ENCODE data around the gene CLCN7. TPM values are rescaled to one million over a fixed set of nuclear protein-coding genes. Genes with fewer than 3 reads are reported as not detected.
A peak's percentile ranks its signal among the peaks of the same experiment; 100 is the strongest.

CLCN7 gene
- total RNA-seq, 4 donors from 2014 or later = 33.0 to 67.7 (median 39.2) TPM

DNA sequence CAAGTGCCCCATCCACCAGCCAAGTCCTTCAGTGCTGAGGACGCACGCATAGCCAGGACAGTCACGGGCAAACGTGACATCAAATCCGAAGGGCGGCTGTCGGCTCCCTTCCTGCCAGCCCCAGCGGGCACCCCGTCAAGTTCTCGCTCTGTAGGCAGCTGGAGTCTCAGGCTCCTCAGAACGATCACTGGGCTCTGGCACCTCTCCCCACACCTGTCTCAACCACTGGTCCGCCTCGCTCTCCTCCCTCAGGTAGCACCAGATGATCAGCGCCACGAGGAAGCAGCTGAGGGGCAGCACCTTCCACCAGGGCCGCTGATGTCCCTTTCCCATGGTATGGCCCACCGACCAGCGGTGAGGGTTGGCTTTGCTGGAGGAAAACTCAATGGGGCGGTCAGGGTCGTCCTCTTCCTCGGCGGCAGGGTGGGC, 54.7 kb downstream of the CLCN7 start:
- Histone ChIP-seq H3K9me3 (no peaks in the 10 kb centered on the region), H3K27me3 (no peaks in the 10 kb centered on the region), H3K4me3 (peak overlapping the region; percentile 60 to 91), H3K36me3 (peaks cover 0 to 5% of the 10 kb centered on the region in 2 donors), H3K27ac (peak overlapping the region; percentile 57 to 96 (median 94)), H3K4me1 (peaks cover 0 to 44% (median 9%) of the 10 kb centered on the region in 3 donors)
- TF ChIP-seq, protein P1, sequence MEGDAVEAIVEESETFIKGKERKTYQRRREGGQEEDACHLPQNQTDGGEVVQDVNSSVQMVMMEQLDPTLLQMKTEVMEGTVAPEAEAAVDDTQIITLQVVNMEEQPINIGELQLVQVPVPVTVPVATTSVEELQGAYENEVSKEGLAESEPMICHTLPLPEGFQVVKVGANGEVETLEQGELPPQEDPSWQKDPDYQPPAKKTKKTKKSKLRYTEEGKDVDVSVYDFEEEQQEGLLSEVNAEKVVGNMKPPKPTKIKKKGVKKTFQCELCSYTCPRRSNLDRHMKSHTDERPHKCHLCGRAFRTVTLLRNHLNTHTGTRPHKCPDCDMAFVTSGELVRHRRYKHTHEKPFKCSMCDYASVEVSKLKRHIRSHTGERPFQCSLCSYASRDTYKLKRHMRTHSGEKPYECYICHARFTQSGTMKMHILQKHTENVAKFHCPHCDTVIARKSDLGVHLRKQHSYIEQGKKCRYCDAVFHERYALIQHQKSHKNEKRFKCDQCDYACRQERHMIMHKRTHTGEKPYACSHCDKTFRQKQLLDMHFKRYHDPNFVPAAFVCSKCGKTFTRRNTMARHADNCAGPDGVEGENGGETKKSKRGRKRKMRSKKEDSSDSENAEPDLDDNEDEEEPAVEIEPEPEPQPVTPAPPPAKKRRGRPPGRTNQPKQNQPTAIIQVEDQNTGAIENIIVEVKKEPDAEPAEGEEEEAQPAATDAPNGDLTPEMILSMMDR (IDR thresholded peaks at IDR 0.05) = no peak
- TF ChIP-seq EP300 (IDR thresholded peaks at IDR 0.05) (no peak), POLR2AphosphoS5 (IDR thresholded peaks at IDR 0.05) (no peak), POLR2A (IDR thresholded peaks at IDR 0.05) (no peak)
- ATAC-seq = no peak
- WGBS, 2 donors (ENCODE audit: low coverage in 1 of 2) = no CpG with 5 or more reads among the region's 22 CpGs

DNA sequence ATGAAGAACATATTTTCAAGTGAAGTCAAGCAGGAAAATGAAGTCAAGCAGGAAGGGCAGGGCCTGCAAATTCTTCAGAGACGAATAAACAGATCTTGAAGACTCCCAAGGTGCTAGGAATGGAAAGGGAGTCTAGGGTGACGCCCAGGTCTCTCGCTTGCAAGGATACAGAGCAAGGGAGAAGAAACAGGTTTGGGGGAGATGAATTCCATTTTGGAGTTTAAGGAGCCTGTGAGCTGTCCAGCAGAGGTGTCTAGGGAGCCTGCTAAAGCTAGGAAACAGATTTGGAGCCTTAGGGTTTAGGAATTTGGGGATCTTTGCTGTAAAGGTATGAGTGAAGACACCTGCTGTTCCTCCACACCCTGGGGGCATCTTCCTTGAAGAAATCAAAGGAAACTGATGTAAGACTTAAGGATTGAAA, 58.3 kb downstream of the CLCN7 start:
- Histone ChIP-seq H3K4me3 (no peak overlapping the region), H3K9me3 (no peaks in the 10 kb centered on the region), H3K36me3 (peaks cover 0 to 19% of the 10 kb centered on the region in 2 donors), H3K4me1 (peaks cover 0 to 65% (median 8%) of the 10 kb centered on the region in 3 donors), H3K27me3 (no peaks in the 10 kb centered on the region), H3K27ac (no peak overlapping the region)
- TF ChIP-seq POLR2A (IDR thresholded peaks at IDR 0.05) = no peak
- TF ChIP-seq POLR2AphosphoS5 (IDR thresholded peaks at IDR 0.05) = no peak
- TF ChIP-seq, protein P1 (IDR thresholded peaks at IDR 0.05) = no peak
- TF ChIP-seq EP300 (IDR thresholded peaks at IDR 0.05) = no peak
- 45 to 67% methylated on average over 3 of the region's 3 CpGs for WGBS, 2 donors (ENCODE audit: low coverage in 1 of 2)
- no peak for ATAC-seq

DNA sequence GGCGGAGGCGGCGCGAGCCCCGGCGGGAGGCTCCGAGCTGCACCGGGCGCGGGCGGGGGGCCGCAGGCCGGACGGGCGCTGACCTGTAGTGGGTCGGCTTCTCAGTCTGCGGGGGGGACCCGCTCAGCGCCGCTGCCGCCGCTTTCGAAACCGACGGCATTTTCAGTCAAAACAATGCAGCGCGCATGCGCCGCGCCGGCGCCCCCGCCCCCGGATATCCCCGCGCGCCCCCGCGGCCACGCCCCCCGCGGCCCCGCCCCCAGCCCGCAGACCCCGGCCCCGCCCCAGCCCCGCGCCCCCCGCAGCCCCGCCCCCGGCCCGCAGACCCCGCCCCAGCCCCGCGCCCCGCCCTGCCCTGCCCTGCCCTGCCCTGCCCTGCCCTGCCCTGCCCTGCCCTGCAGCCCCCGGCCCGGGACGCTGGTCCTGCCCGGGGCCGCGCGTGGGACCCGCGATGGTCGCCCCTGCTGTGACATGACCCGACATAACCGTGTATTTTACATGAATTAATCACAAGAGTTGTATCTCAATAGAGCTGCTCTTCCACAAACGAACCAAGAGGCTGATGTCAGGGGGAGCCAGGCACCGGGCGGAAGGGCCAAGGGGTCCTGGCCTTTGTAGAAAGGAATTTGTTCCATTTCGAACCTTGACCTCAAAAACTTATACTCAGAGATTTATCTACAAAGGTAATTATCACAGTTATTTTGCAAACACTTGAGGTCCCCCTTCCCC, 60.1 kb downstream of the CLCN7 start, which contains the start of gene UNKL:
Gene UNKL (minus strand): TSS at position 173 of the 729 bp plus-strand sequence. CDS start 13 bp downstream, at position 160.
- peaks cover 0 to 66% (median 4%) of the 10 kb centered on the region in 3 donors for H3K4me1 ChIP-seq
- ATAC-seq = peak; percentile 80
- no peaks in the 10 kb centered on the region for H3K9me3 ChIP-seq
- H3K36me3 ChIP-seq = peaks cover 0 to 36% of the 10 kb centered on the region in 2 donors
- H3K27me3 ChIP-seq = no peaks in the 10 kb centered on the region
- no peak for TF ChIP-seq EP300 (IDR thresholded peaks at IDR 0.05)
- TF ChIP-seq POLR2A (IDR thresholded peaks at IDR 0.05) = no peak
- TF ChIP-seq, protein P1 (IDR thresholded peaks at IDR 0.05) = no peak
- TF ChIP-seq POLR2AphosphoS5 (IDR thresholded peaks at IDR 0.05) = no peak
- 11 to 60% methylated on average over 1 to 4 of the region's 72 CpGs for WGBS, 2 donors (ENCODE audit: low coverage in 1 of 2)
- peak within 1 kb of the TSS; percentile 89 to 91 (median 90) for H3K27ac ChIP-seq
- peak within 1 kb of the TSS; percentile 96 to 99 for H3K4me3 ChIP-seq

DNA sequence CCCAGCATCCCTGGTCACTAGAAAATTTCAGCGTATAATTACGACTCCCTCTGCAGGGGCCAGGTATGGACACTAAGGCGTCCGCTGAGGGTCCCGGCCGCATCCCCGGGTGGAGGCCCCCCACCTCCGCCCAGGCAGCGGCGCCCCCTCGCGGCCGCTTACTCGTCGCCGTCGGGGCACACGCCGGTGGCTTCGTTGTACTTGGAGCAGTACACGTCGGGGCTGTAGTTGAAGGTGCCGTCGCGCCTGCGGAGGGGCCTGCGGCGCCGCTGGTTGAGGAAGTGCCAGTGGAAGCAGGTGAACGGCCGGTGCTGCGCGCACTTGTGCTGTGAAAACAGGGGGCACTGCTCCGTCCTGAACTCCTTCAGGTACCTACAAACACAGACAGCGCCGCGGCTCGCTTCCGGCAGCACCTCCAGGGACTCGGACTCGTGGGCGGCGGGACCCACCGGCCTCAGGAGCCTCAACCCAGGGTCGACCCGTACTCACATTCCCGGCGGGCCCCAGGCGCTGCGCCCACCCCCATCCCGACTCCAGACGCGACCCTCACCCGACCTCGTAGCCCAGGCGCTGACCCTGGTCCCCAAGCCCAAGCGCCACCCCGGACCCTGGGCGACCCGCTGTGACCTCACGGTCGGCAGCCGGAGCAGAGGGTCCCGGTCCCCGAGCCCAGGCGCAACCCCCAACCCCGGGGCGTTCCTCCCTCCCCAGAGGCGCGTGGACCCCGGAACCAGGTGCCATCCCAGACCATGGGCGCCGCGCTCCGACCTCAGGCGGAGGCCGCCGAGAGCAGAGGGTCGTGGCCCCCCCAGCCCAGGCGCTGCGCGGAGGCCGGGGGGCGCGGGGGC, 60.9 kb downstream of the CLCN7 start:
- ATAC-seq = peak; percentile 47
- WGBS, 2 donors (ENCODE audit: low coverage in 1 of 2) = 33% methylated on average over 4 of the region's 85 CpGs; no CpG with 5 or more reads in 1 of the 2 donors
- Histone ChIP-seq H3K9me3 (no peaks in the 10 kb centered on the region), H3K27me3 (no peaks in the 10 kb centered on the region), H3K4me3 (peak overlapping the region; percentile 96 to 99), H3K36me3 (peaks cover 0 to 43% of the 10 kb centered on the region in 2 donors), H3K4me1 (peaks cover 0 to 66% (median 3%) of the 10 kb centered on the region in 3 donors), H3K27ac (peak overlapping the region; percentile 89 to 91 (median 90))
- TF ChIP-seq POLR2A (IDR thresholded peaks at IDR 0.05) = no peak
- TF ChIP-seq, protein P1 (IDR thresholded peaks at IDR 0.05) = peak in 3 of 4 experiments; percentile 50 to 72 (median 63)

All from gastroesophageal sphincter (tissue), 4 donors.